ENCODE measurements around the gene ZDHHC21. TPM values are rescaled to one million over a fixed set of nuclear protein-coding genes. Genes with fewer than 3 reads are reported as not detected.

The ZDHHC21 gene, protein sequence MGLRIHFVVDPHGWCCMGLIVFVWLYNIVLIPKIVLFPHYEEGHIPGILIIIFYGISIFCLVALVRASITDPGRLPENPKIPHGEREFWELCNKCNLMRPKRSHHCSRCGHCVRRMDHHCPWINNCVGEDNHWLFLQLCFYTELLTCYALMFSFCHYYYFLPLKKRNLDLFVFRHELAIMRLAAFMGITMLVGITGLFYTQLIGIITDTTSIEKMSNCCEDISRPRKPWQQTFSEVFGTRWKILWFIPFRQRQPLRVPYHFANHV
- total RNA-seq: 2.0 and 2.7 TPM in 2 replicates

DNA sequence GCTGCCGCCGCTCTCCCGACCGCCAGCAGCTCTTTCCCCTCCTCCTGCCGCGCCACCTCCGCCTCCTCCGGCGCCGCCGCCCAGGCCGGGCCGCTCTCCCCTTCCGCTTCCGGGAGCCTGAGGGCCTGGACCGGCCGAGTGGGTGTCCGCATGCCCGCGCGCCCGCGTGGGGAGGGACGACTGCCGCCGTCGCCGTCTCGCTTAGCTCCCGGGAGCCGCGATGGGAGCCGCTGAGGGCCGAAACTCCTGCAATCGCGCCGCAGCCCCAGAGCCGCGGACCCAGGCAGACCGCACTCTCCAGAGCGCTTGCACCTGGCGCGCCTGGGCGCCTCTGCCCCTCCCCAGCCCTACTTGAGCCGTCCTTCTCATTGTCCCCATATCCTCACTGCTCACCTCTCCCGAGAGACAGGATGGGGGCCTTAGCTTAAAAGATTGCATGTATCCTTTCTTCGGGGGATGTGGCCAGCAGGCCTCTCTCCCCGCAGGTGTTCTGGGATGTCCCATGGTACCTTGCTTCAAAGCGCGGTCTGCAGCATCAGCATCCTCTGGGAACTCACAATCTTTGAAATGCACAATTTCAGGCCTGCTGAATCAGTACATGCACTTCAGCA is at the start of gene ZDHHC21:
TSS of gene ZDHHC21 (minus strand) at position 182 of the 611 bp plus-strand sequence. CDS start 19,092 bp downstream, outside the sequence.

DNA sequence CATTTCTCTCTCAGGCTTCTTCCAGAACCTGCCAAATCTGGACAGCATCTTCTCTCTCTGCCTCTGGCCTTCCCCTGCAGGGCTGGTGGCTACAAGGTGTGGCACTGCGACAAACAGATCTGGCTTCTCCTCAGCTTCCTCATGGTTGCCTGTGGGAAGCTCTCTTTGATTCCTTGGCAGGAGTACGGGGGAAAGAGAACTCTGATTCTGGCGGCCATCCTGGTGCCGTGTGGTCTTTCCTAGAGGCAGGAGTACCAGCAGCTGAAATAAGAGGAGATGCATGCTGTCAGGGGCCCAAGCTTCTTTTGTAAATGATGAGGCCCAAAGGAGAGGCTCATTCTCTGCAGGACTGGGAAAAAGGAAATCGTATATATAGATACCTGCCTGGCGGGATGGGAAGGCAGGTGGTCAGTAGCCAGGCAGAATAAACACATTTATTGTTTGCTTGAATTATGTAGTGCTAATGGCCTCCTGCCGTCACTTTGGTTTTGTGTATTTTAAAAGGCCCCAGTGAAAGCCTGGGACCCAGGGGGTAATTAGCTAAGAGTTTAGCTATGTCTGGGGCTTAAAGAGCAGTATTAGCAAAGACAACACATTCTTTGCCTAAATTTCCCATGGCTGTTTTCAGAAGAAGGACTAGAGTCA is 29.3 kb upstream of the ZDHHC21 start, which contains the start of gene CER1:
TSS of gene CER1 (minus strand) at position 343 of the 645 bp plus-strand sequence. CDS start at position 282, 61 bp downstream.

Other genes with a start within 250 kb of the ZDHHC21 start
- not detected in 2 replicates for gene CER1, start 29.3 kb upstream of the ZDHHC21 start, total RNA-seq
- gene FREM1, start 217.0 kb upstream of the ZDHHC21 start, total RNA-seq: under 0.01 TPM in 1 of 2 replicates, not detected in the other

Measured in myometrial cell (primary cell).